GM23338 (cell line): ENCODE data around the gene RAMP3. TPM values are rescaled to one million over a fixed set of nuclear protein-coding genes. Genes with fewer than 3 reads are reported as not detected.

Experiments used
- ATAC-seq: fragments of 200-7000 bp; cut with Tn5 transposase; 3 replicates; pipeline ENCODE4 v1.9.1; 2020
- DNase-seq: peaks from one replicate; pipeline ENCODE4 v3.0.0-alpha.2; 2015; ENCODE audit warnings: low spot score
- H2AFZ ChIP-seq: fragments of 200-600 bp; sonication (generic); 2 replicates; pipeline ENCODE4 v1.8.0; 2016; ENCODE audit warnings: antibody characterized with exemption, mild to moderate bottlenecking, moderate library complexity
- H3F3A ChIP-seq: fragments of 200-600 bp; sonication (generic); replicated peaks from 2 replicates; pipeline ENCODE4 v1.8.0; 2017; ENCODE audit warnings: antibody characterized with exemption, mixed run types, low read depth
- H3K27ac ChIP-seq: fragments of 200-600 bp; sonication (generic); 2 replicates; pipeline ENCODE4 v1.6.1; 2016; ENCODE audit warnings: low read depth
- H3K27me3 ChIP-seq: fragments of 200-600 bp; sonication (generic); 2 replicates; pipeline ENCODE4 v1.8.0; 2016; ENCODE audit warnings: mild to moderate bottlenecking, mixed run types, moderate library complexity; ENCODE audit not compliant: insufficient read depth
- H3K36me3 ChIP-seq: fragments of 200-600 bp; sonication (generic); 2 replicates; pipeline ENCODE4 v1.8.0; 2016; ENCODE audit warnings: mild to moderate bottlenecking; ENCODE audit not compliant: insufficient read depth
- H3K4me1 ChIP-seq: fragments of 200-600 bp; sonication (generic); 2 replicates; pipeline ENCODE4 v1.8.0; 2016; ENCODE audit warnings: mild to moderate bottlenecking, moderate library complexity; ENCODE audit not compliant: insufficient read depth
- H3K4me2 ChIP-seq: fragments of 200-600 bp; sonication (generic); 2 replicates; pipeline ENCODE4 v1.7.1; 2017; ENCODE audit warnings: mixed run types
- H3K4me3 ChIP-seq: fragments of 200-600 bp; sonication (generic); 2 replicates; pipeline ENCODE4 v1.6.1; 2016; ENCODE audit warnings: mixed run types
- H3K79me2 ChIP-seq: fragments of 200-600 bp; sonication (generic); replicated peaks from 2 replicates; pipeline ENCODE4 v1.8.0; 2017; ENCODE audit warnings: mild to moderate bottlenecking; ENCODE audit not compliant: insufficient read depth
- H3K9me2 ChIP-seq: fragments of 200-600 bp; sonication (generic); 2 replicates; pipeline ENCODE4 v1.8.0; 2017; ENCODE audit not compliant: insufficient read depth
- H4K20me1 ChIP-seq: fragments of 200-600 bp; sonication (generic); replicated peaks from 2 replicates; pipeline ENCODE4 v1.8.0; 2017; ENCODE audit warnings: mild to moderate bottlenecking; ENCODE audit not compliant: insufficient read depth
- H3K27ac Mint-ChIP-seq: 2 replicates; pipeline ENCODE4 v1.8.0; 2020; ENCODE audit warnings: inconsistent platforms, mild to moderate bottlenecking, moderate library complexity, mixed read lengths
- H3K27me3 Mint-ChIP-seq: 3 replicates; pipeline ENCODE4 v1.8.0; 2022; ENCODE audit warnings: low read depth, mild to moderate bottlenecking, moderate library complexity, mixed read lengths, inconsistent platforms; ENCODE audit not compliant: insufficient read depth, poor library complexity
- H3K36me3 Mint-ChIP-seq: 3 replicates; pipeline ENCODE4 v1.8.0; 2021; ENCODE audit warnings: low read depth, mild to moderate bottlenecking, inconsistent platforms, moderate library complexity, mixed read lengths
- H3K4me1 Mint-ChIP-seq: 3 replicates; pipeline ENCODE4 v1.8.0; 2020; ENCODE audit warnings: mild to moderate bottlenecking, inconsistent platforms, mixed read lengths
- H3K4me3 Mint-ChIP-seq: 3 replicates; pipeline ENCODE4 v1.8.0; 2021; ENCODE audit warnings: moderate library complexity, mild to moderate bottlenecking, inconsistent platforms, mixed read lengths
- H3K9me3 Mint-ChIP-seq: 3 replicates; pipeline ENCODE4 v1.8.0; 2020; ENCODE audit warnings: moderate library complexity, mild to moderate bottlenecking, inconsistent platforms, mixed read lengths
- CREB1 ChIP-seq: fragments of 250-450 bp; sonication (Bioruptor Pico); IDR thresholded peaks from 2 replicates; pipeline ENCODE4 v1.5.0; 2020; ENCODE audit warnings: low read depth, mild to moderate bottlenecking, moderate library complexity
- CTCF ChIP-seq, 2 experiments: fragments of 200-600 bp in 1 of 2; sonication (generic) in 1 of 2; conservative IDR thresholded peaks; 2 replicates each; pipeline versions ENCODE4 v1.5.1 to v1.6.1; 2016 to 2017; ENCODE audit warnings: antibody characterized with exemption in 2 of 2, low read depth in 2 of 2, mild to moderate bottlenecking in 2 of 2, moderate library complexity in 1 of 2
- EZH2 ChIP-seq: fragments of 200-600 bp; sonication (generic); IDR thresholded peaks from one replicate; pipeline ENCODE4 v1.8.0; 2017; ENCODE audit warnings: antibody characterized with exemption, mild to moderate bottlenecking, low read depth; ENCODE audit not compliant: unreplicated experiment
- EZH2phosphoT487 ChIP-seq: fragments of 200-600 bp; sonication (generic); IDR thresholded peaks from one replicate; pipeline ENCODE4 v1.8.1; 2018; ENCODE audit warnings: antibody characterized with exemption; ENCODE audit not compliant: unreplicated experiment
- JUNB ChIP-seq: IDR thresholded peaks from one replicate; pipeline ENCODE4 v1.6.1; 2016; ENCODE audit warnings: antibody characterized with exemption; ENCODE audit not compliant: unreplicated experiment
- NANOG ChIP-seq: IDR thresholded peaks from 2 replicates; pipeline ENCODE4 v1.6.1; 2016; ENCODE audit warnings: antibody characterized with exemption, borderline replicate concordance
- POLR2AphosphoS5 ChIP-seq: IDR thresholded peaks from 2 replicates; pipeline ENCODE4 v1.6.1; 2016; ENCODE audit warnings: antibody characterized with exemption, low read depth
- STAT1 ChIP-seq: IDR thresholded peaks from one replicate; pipeline ENCODE4 v1.6.1; 2016; ENCODE audit warnings: antibody characterized with exemption; ENCODE audit not compliant: unreplicated experiment
- ZNF114 ChIP-seq: fragments of 250-450 bp; sonication (Bioruptor Pico); IDR thresholded peaks from 2 replicates; pipeline ENCODE4 v1.5.0; 2020; ENCODE audit warnings: mild to moderate bottlenecking, moderate library complexity
- ZNF331 ChIP-seq: fragments of 250-450 bp; sonication (Bioruptor Pico); IDR thresholded peaks from 2 replicates; pipeline ENCODE4 v1.5.0; 2020; ENCODE audit warnings: low read depth, mild to moderate bottlenecking, moderate library complexity
- polyA plus RNA-seq: library from polyadenylated mRNA; unstranded; fragments of >200 nt; fragmentation: Nextera tagmentation; extraction: Ambion mirVana; gene quantifications from 2 replicates; pipeline ENCODE4 v1.2.1, GENCODE V29; 2016
- total RNA-seq: library from RNA; depleted of rRNA; stranded (reverse); fragments of >200 nt; shearing (Covaris generic); gene quantifications from 2 replicates; pipeline ENCODE4 v1.2.3, GENCODE V29; 2014
- TF ChIP-seq, protein P1 (sequence below): fragments of 250-450 bp; sonication (Bioruptor Pico); IDR thresholded peaks from 2 replicates; pipeline ENCODE4 v1.5.0; 2020; ENCODE audit warnings: mild to moderate bottlenecking, moderate library complexity

RAMP3 gene
- total and polyA plus RNA-seq, 2 experiments from 2014 or later = 1.1 to 4.6 TPM

GRCh38 chr7:45129181-45129800 is 28.3 kb upstream of the RAMP3 start (continued):
- TF ChIP-seq, protein P1, sequence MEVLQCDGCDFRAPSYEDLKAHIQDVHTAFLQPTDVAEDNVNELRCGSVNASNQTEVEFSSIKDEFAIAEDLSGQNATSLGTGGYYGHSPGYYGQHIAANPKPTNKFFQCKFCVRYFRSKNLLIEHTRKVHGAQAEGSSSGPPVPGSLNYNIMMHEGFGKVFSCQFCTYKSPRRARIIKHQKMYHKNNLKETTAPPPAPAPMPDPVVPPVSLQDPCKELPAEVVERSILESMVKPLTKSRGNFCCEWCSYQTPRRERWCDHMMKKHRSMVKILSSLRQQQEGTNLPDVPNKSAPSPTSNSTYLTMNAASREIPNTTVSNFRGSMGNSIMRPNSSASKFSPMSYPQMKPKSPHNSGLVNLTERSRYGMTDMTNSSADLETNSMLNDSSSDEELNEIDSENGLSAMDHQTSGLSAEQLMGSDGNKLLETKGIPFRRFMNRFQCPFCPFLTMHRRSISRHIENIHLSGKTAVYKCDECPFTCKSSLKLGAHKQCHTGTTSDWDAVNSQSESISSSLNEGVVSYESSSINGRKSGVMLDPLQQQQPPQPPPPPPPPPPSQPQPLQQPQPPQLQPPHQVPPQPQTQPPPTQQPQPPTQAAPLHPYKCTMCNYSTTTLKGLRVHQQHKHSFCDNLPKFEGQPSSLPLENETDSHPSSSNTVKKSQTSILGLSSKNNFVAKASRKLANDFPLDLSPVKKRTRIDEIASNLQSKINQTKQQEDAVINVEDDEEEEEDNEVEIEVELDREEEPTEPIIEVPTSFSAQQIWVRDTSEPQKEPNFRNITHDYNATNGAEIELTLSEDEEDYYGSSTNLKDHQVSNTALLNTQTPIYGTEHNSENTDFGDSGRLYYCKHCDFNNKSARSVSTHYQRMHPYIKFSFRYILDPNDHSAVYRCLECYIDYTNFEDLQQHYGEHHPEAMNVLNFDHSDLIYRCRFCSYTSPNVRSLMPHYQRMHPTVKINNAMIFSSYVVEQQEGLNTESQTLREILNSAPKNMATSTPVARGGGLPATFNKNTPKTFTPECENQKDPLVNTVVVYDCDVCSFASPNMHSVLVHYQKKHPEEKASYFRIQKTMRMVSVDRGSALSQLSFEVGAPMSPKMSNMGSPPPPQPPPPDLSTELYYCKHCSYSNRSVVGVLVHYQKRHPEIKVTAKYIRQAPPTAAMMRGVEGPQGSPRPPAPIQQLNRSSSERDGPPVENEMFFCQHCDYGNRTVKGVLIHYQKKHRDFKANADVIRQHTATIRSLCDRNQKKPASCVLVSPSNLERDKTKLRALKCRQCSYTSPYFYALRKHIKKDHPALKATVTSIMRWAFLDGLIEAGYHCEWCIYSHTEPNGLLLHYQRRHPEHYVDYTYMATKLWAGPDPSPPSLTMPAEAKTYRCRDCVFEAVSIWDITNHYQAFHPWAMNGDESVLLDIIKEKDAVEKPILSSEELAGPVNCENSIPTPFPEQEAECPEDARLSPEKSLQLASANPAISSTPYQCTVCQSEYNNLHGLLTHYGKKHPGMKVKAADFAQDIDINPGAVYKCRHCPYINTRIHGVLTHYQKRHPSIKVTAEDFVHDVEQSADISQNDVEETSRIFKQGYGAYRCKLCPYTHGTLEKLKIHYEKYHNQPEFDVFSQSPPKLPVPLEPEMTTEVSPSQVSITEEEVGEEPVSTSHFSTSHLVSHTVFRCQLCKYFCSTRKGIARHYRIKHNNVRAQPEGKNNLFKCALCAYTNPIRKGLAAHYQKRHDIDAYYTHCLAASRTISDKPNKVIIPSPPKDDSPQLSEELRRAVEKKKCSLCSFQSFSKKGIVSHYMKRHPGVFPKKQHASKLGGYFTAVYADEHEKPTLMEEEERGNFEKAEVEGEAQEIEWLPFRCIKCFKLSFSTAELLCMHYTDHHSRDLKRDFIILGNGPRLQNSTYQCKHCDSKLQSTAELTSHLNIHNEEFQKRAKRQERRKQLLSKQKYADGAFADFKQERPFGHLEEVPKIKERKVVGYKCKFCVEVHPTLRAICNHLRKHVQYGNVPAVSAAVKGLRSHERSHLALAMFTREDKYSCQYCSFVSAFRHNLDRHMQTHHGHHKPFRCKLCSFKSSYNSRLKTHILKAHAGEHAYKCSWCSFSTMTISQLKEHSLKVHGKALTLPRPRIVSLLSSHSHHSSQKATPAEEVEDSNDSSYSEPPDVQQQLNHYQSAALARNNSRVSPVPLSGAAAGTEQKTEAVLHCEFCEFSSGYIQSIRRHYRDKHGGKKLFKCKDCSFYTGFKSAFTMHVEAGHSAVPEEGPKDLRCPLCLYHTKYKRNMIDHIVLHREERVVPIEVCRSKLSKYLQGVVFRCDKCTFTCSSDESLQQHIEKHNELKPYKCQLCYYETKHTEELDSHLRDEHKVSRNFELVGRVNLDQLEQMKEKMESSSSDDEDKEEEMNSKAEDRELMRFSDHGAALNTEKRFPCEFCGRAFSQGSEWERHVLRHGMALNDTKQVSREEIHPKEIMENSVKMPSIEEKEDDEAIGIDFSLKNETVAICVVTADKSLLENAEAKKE (CRISPR knock-in tag) = no peak

DNA sequence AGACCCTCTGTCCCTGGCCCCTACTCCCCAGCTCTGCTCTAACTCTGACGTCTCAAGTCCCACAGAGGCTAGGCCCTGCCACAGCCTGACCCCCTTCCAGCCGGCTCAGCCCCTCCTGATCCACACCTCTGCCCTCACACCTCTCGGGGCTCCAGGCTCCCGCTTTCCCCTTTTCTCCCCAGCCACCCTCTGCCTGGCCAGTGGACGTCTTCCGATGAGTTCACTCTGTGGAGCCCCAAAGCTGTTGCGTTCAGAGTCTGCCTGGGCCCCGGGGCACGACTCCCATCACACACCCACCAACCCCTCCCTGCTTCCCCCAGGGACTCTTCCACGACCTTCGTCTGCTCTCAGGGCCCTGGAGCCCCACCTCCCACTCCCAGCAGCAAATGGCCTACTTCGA is 27.7 kb upstream of the RAMP3 start:
- no peaks in the 10 kb centered on the region for H3K9me3 Mint-ChIP-seq
- H3K27me3 ChIP-seq = no peaks in the 10 kb centered on the region
- no peak overlapping the region for H3K4me3 ChIP-seq
- no peak for TF ChIP-seq JUNB
- TF ChIP-seq ZNF331 (CRISPR knock-in tag) = no peak
- TF ChIP-seq ZNF114 (CRISPR knock-in tag) = no peak
- no peak for TF ChIP-seq POLR2AphosphoS5
- no peak for TF ChIP-seq EZH2phosphoT487
- TF ChIP-seq CTCF (conservative IDR thresholded peaks at IDR 0.05; ENCODE audit: low read depth in 2 of 2) = no peak
- TF ChIP-seq NANOG = no peak
- TF ChIP-seq CREB1 (CRISPR knock-in tag) = no peak
- TF ChIP-seq EZH2 = no peak
- no peak for TF ChIP-seq STAT1

More for the DNA sequence above, 27.7 kb upstream of the RAMP3 start:
- DNase-seq (no peak), ATAC-seq (no peak; the same call in 2 of the 3 replicates)
- Histone ChIP-seq H3K4me1 (no peaks in the 10 kb centered on the region), H4K20me1 (no peaks in the 10 kb centered on the region), H2AFZ (no peak overlapping the region), H3K36me3 (no peaks in the 10 kb centered on the region), H3K9me2 (no peaks in the 10 kb centered on the region), H3K27ac (no peak overlapping the region), H3K4me2 (no peak overlapping the region), H3F3A (no peaks in the 10 kb centered on the region; the same call in 1 of the 2 replicates), H3K79me2 (no peaks in the 10 kb centered on the region)
- H3K27me3 Mint-ChIP-seq = peaks cover 8% of the 10 kb centered on the region
- H3K27ac Mint-ChIP-seq = no peak overlapping the region; the same call in 1 of the 2 replicates
- H3K4me3 Mint-ChIP-seq = no peak overlapping the region
- no peaks in the 10 kb centered on the region for H3K36me3 Mint-ChIP-seq
- H3K4me1 Mint-ChIP-seq = peaks cover 7% of the 10 kb centered on the region; the same call in 2 of the 3 replicates
